22Rv1 (cell line): ENCODE results near the gene C1QTNF12.

Experiments
- H3K27ac ChIP-seq: fragments of 450-650 bp; 2 replicates; pipeline ENCODE4 v1.5.1; 2017
- CTCF ChIP-seq: fragments of 450-650 bp; IDR thresholded peaks from 2 replicates; pipeline ENCODE4 v1.5.1; 2017; ENCODE audit warnings: mild to moderate bottlenecking
- ZFX ChIP-seq: fragments of 450-650 bp; IDR thresholded peaks from 2 replicates; pipeline ENCODE4 v1.6.1; 2017; ENCODE audit warnings: antibody characterized with exemption, borderline replicate concordance

Gene C1QTNF12

GRCh38 chr1:1262071-1262470 is 15.5 kb upstream of the C1QTNF12 start:
- TF ChIP-seq ZFX (no peak), CTCF (no peak)
- no peak overlapping the region for H3K27ac ChIP-seq

- no peak overlapping the region for H3K27ac ChIP-seq
- no peak for TF ChIP-seq ZFX
- no peak for TF ChIP-seq CTCF
Observed at GRCh38 chr1:1260843-1261560, 14.5 kb upstream of the C1QTNF12 start.

GRCh38 chr1:1259951-1260600 is 13.6 kb upstream of the C1QTNF12 start:
- no peak for TF ChIP-seq ZFX
- TF ChIP-seq CTCF: no peak

GRCh38 chr1:1259540-1259939 is 13.0 kb upstream of the C1QTNF12 start:
- TF ChIP-seq ZFX (no peak), CTCF (no peak)
- H3K27ac ChIP-seq: no peak overlapping the region

More at GRCh38 chr1:1259951-1260600, 13.6 kb upstream of the C1QTNF12 start:
- H3K27ac ChIP-seq: no peak overlapping the region

GRCh38 chr1:1259119-1259488 is 12.6 kb upstream of the C1QTNF12 start:
- no peak overlapping the region for H3K27ac ChIP-seq
- TF ChIP-seq ZFX (no peak), CTCF (no peak)

- no peak overlapping the region for H3K27ac ChIP-seq
Observed at GRCh38 chr1:1256956-1257871, 10.7 kb upstream of the C1QTNF12 start.

More at GRCh38 chr1:1256956-1257871, 10.7 kb upstream of the C1QTNF12 start:
- TF ChIP-seq ZFX (no peak), CTCF (no peak)
